WERI-Rb-1 (cell line): ENCODE measurements around the gene MEF2A.
A peak's percentile ranks its signal among the peaks of the same experiment; 100 is the strongest.

Experiments
- DNase-seq: peaks from one replicate; pipeline ENCODE4 v3.0.0-alpha.2; 2020
- H3K27ac ChIP-seq: fragments of 250-450 bp; sonication (Bioruptor Pico); 2 replicates; pipeline ENCODE4 v1.5.1; 2020; ENCODE audit warnings: mild to moderate bottlenecking, moderate library complexity
- H3K27me3 ChIP-seq: fragments of 250-450 bp; sonication (Bioruptor Pico); 2 replicates; pipeline ENCODE4 v1.5.1; 2021; ENCODE audit warnings: mild to moderate bottlenecking, low read depth, moderate library complexity; ENCODE audit not compliant: insufficient read depth, severe bottlenecking
- H3K36me3 ChIP-seq: fragments of 250-450 bp; sonication (Bioruptor Pico); 2 replicates; pipeline ENCODE4 v1.5.1; 2020; ENCODE audit warnings: mild to moderate bottlenecking, moderate library complexity
- H3K4me3 ChIP-seq: 2 replicates; pipeline ENCODE4 v1.5.1; 2011; ENCODE audit warnings: low read depth, mild to moderate bottlenecking, control low read depth, low read length
- H3K9me3 ChIP-seq: fragments of 250-450 bp; sonication (Bioruptor Pico); 2 replicates; pipeline ENCODE4 v1.5.1; 2021; ENCODE audit warnings: mild to moderate bottlenecking, moderate library complexity; ENCODE audit not compliant: severe bottlenecking
- CTCF ChIP-seq: IDR thresholded peaks from 2 replicates; pipeline ENCODE4 v1.5.1; 2011; ENCODE audit warnings: low read depth, mild to moderate bottlenecking, control low read depth, inconsistent platforms, low read length

Gene MEF2A

DNA sequence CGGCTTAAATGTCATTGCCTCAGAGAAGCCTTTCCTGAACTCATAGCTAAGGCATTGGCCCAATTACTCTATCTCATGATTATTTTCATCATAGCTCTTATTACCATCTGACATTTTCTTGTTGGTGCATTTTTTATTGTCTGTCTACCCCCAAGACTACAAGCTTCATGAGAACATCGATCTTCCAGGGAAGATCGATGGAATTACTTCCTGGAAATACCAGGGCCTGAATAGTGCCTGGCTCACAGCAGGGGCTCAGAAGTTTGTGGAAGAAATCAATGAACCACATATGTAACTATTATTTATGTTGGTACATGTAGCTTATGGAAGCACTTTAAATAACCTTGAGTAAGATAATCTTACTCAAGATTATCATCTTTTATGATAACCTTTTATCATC, 7.7 kb upstream of the MEF2A start:
- no peak overlapping the region for H3K27ac ChIP-seq
- H3K36me3 ChIP-seq: no peaks in the 10 kb centered on the region
- no peak overlapping the region for H3K4me3 ChIP-seq
- no peak for DNase-seq
- no peaks in the 10 kb centered on the region for H3K9me3 ChIP-seq
- TF ChIP-seq CTCF: no peak
- H3K27me3 ChIP-seq: no peaks in the 10 kb centered on the region

DNA sequence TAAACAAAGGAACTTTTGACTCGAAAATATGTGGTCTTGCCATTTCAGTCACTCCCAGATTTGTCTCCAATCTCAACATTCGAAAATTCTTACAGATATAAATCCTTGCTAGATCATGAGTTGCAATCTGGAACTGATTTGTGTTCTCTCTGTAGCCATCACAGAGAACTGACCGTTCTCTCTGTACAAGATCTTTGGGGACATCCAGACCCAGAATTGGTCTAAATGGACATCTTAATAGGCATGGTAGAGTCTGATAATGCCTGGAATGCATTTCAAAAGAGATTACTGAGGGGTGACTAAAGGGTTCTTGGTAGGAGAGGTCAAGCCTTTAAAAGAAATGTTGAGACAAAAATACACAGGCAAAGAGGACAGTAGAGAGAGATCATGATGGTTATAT, 7.2 kb upstream of the MEF2A start:
- TF ChIP-seq CTCF: no peak
- H3K36me3 ChIP-seq: no peaks in the 10 kb centered on the region
- H3K27me3 ChIP-seq: no peaks in the 10 kb centered on the region
- H3K27ac ChIP-seq: no peak overlapping the region
- H3K4me3 ChIP-seq: no peak overlapping the region
- no peak for DNase-seq
- no peaks in the 10 kb centered on the region for H3K9me3 ChIP-seq

GRCh38 chr15:99561476-99562230, 4.1 kb upstream of the MEF2A start:
- no peak overlapping the region for H3K4me3 ChIP-seq
- no peaks in the 10 kb centered on the region; the same call in 1 of the 2 replicates for H3K36me3 ChIP-seq
- DNase-seq: no peak
- no peak for TF ChIP-seq CTCF
- H3K9me3 ChIP-seq: no peaks in the 10 kb centered on the region
- no peaks in the 10 kb centered on the region for H3K27me3 ChIP-seq
- no peak overlapping the region for H3K27ac ChIP-seq

DNA sequence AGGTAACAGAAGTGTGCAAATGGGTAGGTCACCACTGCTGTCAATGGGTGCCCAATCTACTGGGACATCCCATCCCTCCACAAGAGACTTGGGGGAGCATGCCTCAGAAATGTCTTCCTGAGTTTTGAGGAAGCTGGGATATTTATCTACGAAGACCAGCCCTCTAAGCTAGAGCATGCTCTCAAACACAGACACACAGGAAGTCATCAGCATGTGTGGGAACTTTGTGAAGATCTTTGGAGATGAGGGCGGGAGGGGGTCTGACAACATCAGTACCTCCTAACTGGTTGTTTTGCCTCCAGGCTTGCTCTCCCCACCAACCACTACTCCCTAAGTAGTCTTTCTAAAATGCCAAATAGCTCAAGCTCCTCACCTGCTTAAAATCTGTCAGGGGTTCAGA, 3.5 kb upstream of the MEF2A start:
- no peak for TF ChIP-seq CTCF
- Histone ChIP-seq H3K9me3 (no peaks in the 10 kb centered on the region), H3K36me3 (no peaks in the 10 kb centered on the region; the same call in 1 of the 2 replicates), H3K27me3 (no peaks in the 10 kb centered on the region), H3K4me3 (no peak overlapping the region), H3K27ac (no peak overlapping the region)
- DNase-seq: no peak

- Histone ChIP-seq H3K27ac (peak overlapping the region; percentile 58; the same call in 1 of the 2 replicates), H3K9me3 (no peaks in the 10 kb centered on the region), H3K27me3 (no peaks in the 10 kb centered on the region), H3K4me3 (peak overlapping the region; percentile 44), H3K36me3 (no peaks in the 10 kb centered on the region; the same call in 1 of the 2 replicates)
- no peak for TF ChIP-seq CTCF
- no peak for DNase-seq
Measured at GRCh38 chr15:99564221-99565048, 1.3 kb upstream of the MEF2A start.
